ENCODE data around the gene CIT.

- TF ChIP-seq YY1 (IDR thresholded peaks at IDR 0.05; ENCODE audit: insufficient read depth, insufficient read length) (no peak), ZNF274 (IDR thresholded peaks at IDR 0.05; ENCODE audit: low read depth, low read length) (no peak)
Observed at GRCh38 chr12:119645535-119646059, 231.5 kb downstream of the CIT start.
